ENCODE results near the gene SLC4A1.

Gene SLC4A1

GRCh38 chr17:44309472-44309871, 41.5 kb upstream of the SLC4A1 start:
- H3K9me3 ChIP-seq (ENCODE audit: control insufficient read depth, low read length), result no peaks in the 10 kb centered on the region
- peaks cover 42% of the 10 kb centered on the region for H3K27me3 ChIP-seq (ENCODE audit: control insufficient read depth, insufficient read depth, low read length)
- H3K4me3 ChIP-seq (ENCODE audit: low read length), result no peak overlapping the region
- no peak overlapping the region for H3K9ac ChIP-seq (ENCODE audit: low read length)
- H3K4me1 ChIP-seq (ENCODE audit: control insufficient read depth, insufficient read depth, low read length), result peaks cover 6% of the 10 kb centered on the region
- H3K36me3 ChIP-seq (ENCODE audit: control insufficient read depth, insufficient read depth, low read length), result no peaks in the 10 kb centered on the region

DNA sequence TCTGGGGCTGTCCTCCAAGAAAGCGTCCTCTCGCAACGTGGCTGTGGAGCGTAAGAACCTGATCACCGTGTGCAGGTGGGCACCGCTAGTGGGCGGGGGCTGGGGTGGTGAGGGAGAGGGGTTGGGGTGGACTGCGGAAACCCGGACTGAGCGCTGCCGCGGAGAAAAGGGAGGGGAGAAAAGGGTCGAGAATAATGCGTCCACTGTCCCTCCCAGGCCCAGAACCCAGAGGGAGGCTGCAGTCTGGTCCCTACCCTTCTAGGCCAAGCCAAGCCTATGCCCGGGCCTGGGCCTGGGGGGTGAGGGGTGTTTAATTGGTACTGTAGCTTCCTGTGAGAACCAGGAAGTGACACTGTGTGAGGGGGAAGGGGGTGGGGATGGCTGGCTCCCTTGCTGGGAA, 40.9 kb upstream of the SLC4A1 start:
- Histone ChIP-seq H3K27me3 (ENCODE audit: control insufficient read depth, insufficient read depth, low read length) (peaks cover 36% of the 10 kb centered on the region), H3K9me3 (ENCODE audit: control insufficient read depth, low read length) (no peaks in the 10 kb centered on the region), H3K4me1 (ENCODE audit: control insufficient read depth, insufficient read depth, low read length) (peaks cover 6% of the 10 kb centered on the region), H3K4me3 (ENCODE audit: low read length) (no peak overlapping the region), H3K9ac (ENCODE audit: low read length) (no peak overlapping the region), H3K36me3 (ENCODE audit: control insufficient read depth, insufficient read depth, low read length) (no peaks in the 10 kb centered on the region)

GRCh38 chr17:44308320-44308818, 40.4 kb upstream of the SLC4A1 start, which contains the start of gene RUNDC3A:
Gene RUNDC3A, plus strand, starts transcription at chr17:44308601. Its CDS starts 232 bp downstream, at chr17:44308833.
- H3K36me3 ChIP-seq (ENCODE audit: control insufficient read depth, insufficient read depth, low read length), result no peaks in the 10 kb centered on the region

DNA sequence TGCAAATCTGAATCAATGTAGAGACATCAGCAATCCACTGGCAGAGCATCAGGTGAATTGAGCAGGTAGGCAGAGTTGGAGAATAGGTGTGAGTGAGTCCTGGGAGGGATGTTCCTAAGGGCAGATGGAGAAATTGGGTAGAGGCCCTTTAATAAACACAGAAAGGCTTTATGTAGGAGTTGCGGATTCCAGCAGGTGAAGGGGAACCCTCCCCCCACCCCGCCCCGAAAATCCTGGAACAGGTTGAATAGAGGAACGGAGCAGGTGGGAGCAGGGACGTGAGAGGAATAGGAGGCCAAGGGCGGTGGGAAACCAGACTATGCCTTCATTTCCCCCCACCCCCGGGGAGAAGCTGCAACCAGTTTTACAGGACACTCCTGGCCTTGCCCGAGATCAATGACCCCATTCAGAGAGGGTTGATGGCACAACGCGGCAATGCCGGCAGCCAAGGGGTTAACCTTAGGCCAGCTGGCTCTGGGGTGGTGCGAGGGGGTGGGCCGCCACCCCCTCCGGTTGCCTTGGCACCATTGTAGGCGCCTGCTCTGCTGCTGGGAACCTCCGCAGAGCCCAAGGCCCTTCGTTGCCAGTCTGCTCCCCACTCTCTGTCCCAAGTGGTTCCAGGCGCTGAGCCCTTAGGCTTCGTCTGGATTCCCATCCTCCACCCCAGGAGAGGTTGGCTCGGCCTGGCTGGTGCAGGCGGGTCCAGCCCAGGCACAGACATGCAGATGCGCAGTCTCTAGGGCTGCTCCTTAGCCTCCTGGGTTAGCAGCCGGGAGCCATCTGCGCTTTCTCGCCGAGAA, 39.7 kb upstream of the SLC4A1 start:
- peaks cover 31% of the 10 kb centered on the region for H3K27me3 ChIP-seq (ENCODE audit: control insufficient read depth, insufficient read depth, low read length)
- H3K9ac ChIP-seq (ENCODE audit: low read length), result peak overlapping the region; percentile 5
- H3K36me3 ChIP-seq (ENCODE audit: control insufficient read depth, insufficient read depth, low read length), result no peaks in the 10 kb centered on the region
- H3K4me3 ChIP-seq (ENCODE audit: low read length), result no peak overlapping the region
- no peaks in the 10 kb centered on the region for H3K9me3 ChIP-seq (ENCODE audit: control insufficient read depth, low read length)
- peaks cover 6% of the 10 kb centered on the region for H3K4me1 ChIP-seq (ENCODE audit: control insufficient read depth, insufficient read depth, low read length)

More at GRCh38 chr17:44308320-44308818, 40.4 kb upstream of the SLC4A1 start, which contains the start of gene RUNDC3A:
- Histone ChIP-seq H3K27me3 (ENCODE audit: control insufficient read depth, insufficient read depth, low read length) (peaks cover 34% of the 10 kb centered on the region), H3K9me3 (ENCODE audit: control insufficient read depth, low read length) (no peaks in the 10 kb centered on the region), H3K4me3 (ENCODE audit: low read length) (no peak within 1 kb of the TSS), H3K4me1 (ENCODE audit: control insufficient read depth, insufficient read depth, low read length) (peaks cover 6% of the 10 kb centered on the region), H3K9ac (ENCODE audit: low read length) (peak within 1 kb of the TSS; percentile 5)

GRCh38 chr17:44304651-44305050, 36.7 kb upstream of the SLC4A1 start:
- Histone ChIP-seq H3K27me3 (ENCODE audit: control insufficient read depth, insufficient read depth, low read length) (peaks cover 19% of the 10 kb centered on the region), H3K36me3 (ENCODE audit: control insufficient read depth, insufficient read depth, low read length) (no peaks in the 10 kb centered on the region), H3K9ac (ENCODE audit: low read length) (no peak overlapping the region), H3K9me3 (ENCODE audit: control insufficient read depth, low read length) (no peaks in the 10 kb centered on the region), H3K4me3 (ENCODE audit: low read length) (no peak overlapping the region), H3K4me1 (ENCODE audit: control insufficient read depth, insufficient read depth, low read length) (peaks cover 6% of the 10 kb centered on the region)

DNA sequence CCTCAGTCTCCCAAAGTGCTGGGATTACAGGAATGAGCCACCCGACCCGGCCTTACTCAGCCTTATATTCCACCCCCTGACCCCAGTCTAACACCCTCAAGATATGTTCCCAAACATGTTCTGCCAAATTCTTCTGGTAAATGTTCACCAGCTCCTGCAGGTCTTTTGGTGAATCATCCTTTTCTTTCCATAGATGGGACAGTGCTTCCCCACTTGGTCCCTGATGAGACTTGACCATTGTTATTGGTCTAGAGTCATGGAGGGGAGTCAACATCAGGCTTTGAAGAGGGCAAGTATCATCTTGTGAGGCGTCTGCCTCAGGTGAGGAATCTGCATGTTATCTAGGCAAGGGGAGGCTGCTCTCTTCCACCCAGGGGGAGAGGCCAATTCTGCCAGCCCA, 30.0 kb upstream of the SLC4A1 start:
- H3K36me3 ChIP-seq (ENCODE audit: control insufficient read depth, insufficient read depth, low read length), result no peaks in the 10 kb centered on the region
- H3K27me3 ChIP-seq (ENCODE audit: control insufficient read depth, insufficient read depth, low read length), result no peaks in the 10 kb centered on the region
- H3K9ac ChIP-seq (ENCODE audit: low read length), result no peak overlapping the region
- H3K4me1 ChIP-seq (ENCODE audit: control insufficient read depth, insufficient read depth, low read length), result no peaks in the 10 kb centered on the region
- no peaks in the 10 kb centered on the region for H3K9me3 ChIP-seq (ENCODE audit: control insufficient read depth, low read length)
- no peak overlapping the region for H3K4me3 ChIP-seq (ENCODE audit: low read length)

GRCh38 chr17:44293509-44294226, 25.7 kb upstream of the SLC4A1 start:
- Histone ChIP-seq H3K4me1 (ENCODE audit: control insufficient read depth, insufficient read depth, low read length) (no peaks in the 10 kb centered on the region), H3K9me3 (ENCODE audit: control insufficient read depth, low read length) (no peaks in the 10 kb centered on the region), H3K9ac (ENCODE audit: low read length) (no peak overlapping the region), H3K27me3 (ENCODE audit: control insufficient read depth, insufficient read depth, low read length) (no peaks in the 10 kb centered on the region), H3K36me3 (ENCODE audit: control insufficient read depth, insufficient read depth, low read length) (no peaks in the 10 kb centered on the region), H3K4me3 (ENCODE audit: low read length) (no peak overlapping the region)

- H3K9ac ChIP-seq (ENCODE audit: low read length), result no peak overlapping the region
- no peak overlapping the region for H3K4me3 ChIP-seq (ENCODE audit: low read length)
- H3K27me3 ChIP-seq (ENCODE audit: control insufficient read depth, insufficient read depth, low read length), result no peaks in the 10 kb centered on the region
- H3K4me1 ChIP-seq (ENCODE audit: control insufficient read depth, insufficient read depth, low read length), result no peaks in the 10 kb centered on the region
- no peaks in the 10 kb centered on the region for H3K36me3 ChIP-seq (ENCODE audit: control insufficient read depth, insufficient read depth, low read length)
- no peaks in the 10 kb centered on the region for H3K9me3 ChIP-seq (ENCODE audit: control insufficient read depth, low read length)
Measured at GRCh38 chr17:44287651-44288050, 19.7 kb upstream of the SLC4A1 start.

DNA sequence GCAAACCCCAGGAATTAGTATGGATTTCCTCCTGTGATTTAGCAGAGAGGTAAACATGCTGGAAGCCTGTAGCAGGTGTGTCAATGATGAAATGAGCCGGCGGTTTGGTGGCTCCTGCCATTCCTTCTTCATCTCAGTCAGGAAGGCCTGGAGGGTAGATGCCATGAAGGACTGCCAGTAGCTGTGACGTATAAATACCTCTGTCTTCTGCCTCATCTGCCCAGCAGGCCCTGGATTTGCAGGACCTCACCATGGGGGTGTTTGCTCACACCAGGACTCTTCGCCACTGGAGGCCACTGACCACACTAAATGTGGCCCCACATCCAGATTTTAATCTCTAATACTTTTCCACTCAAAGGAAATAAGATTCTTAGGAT, 16.1 kb upstream of the SLC4A1 start:
- Histone ChIP-seq H3K9me3 (ENCODE audit: control insufficient read depth, low read length) (no peaks in the 10 kb centered on the region), H3K4me3 (ENCODE audit: low read length) (no peak overlapping the region), H3K9ac (ENCODE audit: low read length) (no peak overlapping the region), H3K36me3 (ENCODE audit: control insufficient read depth, insufficient read depth, low read length) (no peaks in the 10 kb centered on the region), H3K4me1 (ENCODE audit: control insufficient read depth, insufficient read depth, low read length) (no peaks in the 10 kb centered on the region), H3K27me3 (ENCODE audit: control insufficient read depth, insufficient read depth, low read length) (no peaks in the 10 kb centered on the region)

DNA sequence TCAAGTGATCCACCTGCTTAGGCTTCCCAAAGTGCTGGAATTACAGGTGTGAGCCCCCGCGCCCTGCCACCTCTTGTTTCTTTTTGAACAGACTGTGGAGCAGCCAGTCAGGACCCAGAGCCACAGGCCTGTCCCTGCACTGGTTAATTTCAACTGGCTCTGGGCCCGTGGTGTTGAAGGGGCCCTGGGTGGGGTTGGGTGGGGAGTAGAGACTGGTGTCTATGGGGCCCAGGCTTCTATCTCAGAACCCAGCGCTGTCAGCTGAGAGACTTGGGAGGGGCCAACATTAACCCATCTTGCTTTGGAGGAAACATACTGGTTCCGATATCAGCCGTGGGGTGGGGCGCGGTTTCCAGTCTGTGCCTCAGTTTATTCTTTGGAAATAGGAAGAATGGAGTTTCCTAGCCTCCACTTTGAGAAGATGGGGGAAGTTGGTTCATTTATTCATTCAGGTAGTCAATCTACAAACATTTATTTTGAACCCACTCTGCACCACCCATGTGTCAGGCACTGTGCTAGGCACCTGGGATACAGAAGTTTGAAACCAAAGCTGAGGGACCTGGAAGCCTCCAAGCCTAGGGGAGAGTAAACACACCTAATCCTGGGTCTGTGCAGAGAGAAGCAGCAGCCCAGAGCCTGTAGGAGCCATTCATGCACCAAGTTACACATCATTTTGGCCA, 15.5 kb upstream of the SLC4A1 start:
- Histone ChIP-seq H3K9ac (ENCODE audit: low read length) (no peak overlapping the region), H3K4me1 (ENCODE audit: control insufficient read depth, insufficient read depth, low read length) (no peaks in the 10 kb centered on the region), H3K9me3 (ENCODE audit: control insufficient read depth, low read length) (no peaks in the 10 kb centered on the region), H3K36me3 (ENCODE audit: control insufficient read depth, insufficient read depth, low read length) (no peaks in the 10 kb centered on the region), H3K4me3 (ENCODE audit: low read length) (no peak overlapping the region), H3K27me3 (ENCODE audit: control insufficient read depth, insufficient read depth, low read length) (no peaks in the 10 kb centered on the region)

- Histone ChIP-seq H3K4me1 (ENCODE audit: control insufficient read depth, insufficient read depth, low read length) (no peaks in the 10 kb centered on the region), H3K4me3 (ENCODE audit: low read length) (no peak overlapping the region), H3K27me3 (ENCODE audit: control insufficient read depth, insufficient read depth, low read length) (no peaks in the 10 kb centered on the region), H3K9me3 (ENCODE audit: control insufficient read depth, low read length) (no peaks in the 10 kb centered on the region), H3K36me3 (ENCODE audit: control insufficient read depth, insufficient read depth, low read length) (no peaks in the 10 kb centered on the region), H3K9ac (ENCODE audit: low read length) (no peak overlapping the region)
Measured at GRCh38 chr17:44282264-44282663, 14.3 kb upstream of the SLC4A1 start.

DNA sequence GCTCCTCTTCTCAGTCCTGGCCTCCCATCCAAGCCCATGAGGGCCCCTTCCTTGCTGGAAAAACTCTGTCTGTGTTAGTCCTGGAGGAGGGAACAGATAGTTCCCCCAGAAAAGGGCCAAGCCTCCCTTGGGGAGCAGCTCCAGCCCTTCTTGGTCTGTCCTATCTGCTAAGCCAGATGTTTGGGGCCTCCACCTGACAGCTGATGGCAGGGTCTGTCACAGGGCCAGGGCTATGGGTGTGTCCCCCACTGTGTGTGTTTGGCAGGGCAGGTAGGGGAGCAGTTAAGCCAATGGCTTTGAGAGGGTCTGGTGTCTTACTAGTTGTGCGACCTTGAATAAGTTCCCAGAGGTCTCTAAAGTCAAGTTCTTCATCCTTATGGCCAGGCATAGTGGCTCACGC, 13.6 kb upstream of the SLC4A1 start:
- no peaks in the 10 kb centered on the region for H3K4me1 ChIP-seq (ENCODE audit: control insufficient read depth, insufficient read depth, low read length)
- H3K36me3 ChIP-seq (ENCODE audit: control insufficient read depth, insufficient read depth, low read length), result no peaks in the 10 kb centered on the region
- H3K27me3 ChIP-seq (ENCODE audit: control insufficient read depth, insufficient read depth, low read length), result no peaks in the 10 kb centered on the region
- H3K4me3 ChIP-seq (ENCODE audit: low read length), result no peak overlapping the region
- H3K9me3 ChIP-seq (ENCODE audit: control insufficient read depth, low read length), result no peaks in the 10 kb centered on the region
- H3K9ac ChIP-seq (ENCODE audit: low read length), result no peak overlapping the region
